GM12865 (cell line): ENCODE results near the gene PFKFB3.

ENCODE experiments used
- DNase-seq: peaks from one replicate; pipeline ENCODE4 v3.0.0; 2010; ENCODE audit warnings: low read depth
- H3K4me3 ChIP-seq: 2 replicates; pipeline ENCODE4 v1.5.1; 2011; ENCODE audit warnings: mild to moderate bottlenecking, low read depth, low read length, control low read depth
- TF ChIP-seq, protein P1 (sequence below): IDR thresholded peaks from 2 replicates; pipeline ENCODE4 v1.5.1; 2011; ENCODE audit warnings: low read length, control low read depth, low read depth, inconsistent platforms; ENCODE audit not compliant: insufficient read depth; ENCODE audit errors: missing control alignments

Gene PFKFB3

GRCh38 chr10:6171881-6172695 is 30.6 kb upstream of the PFKFB3 start:
- no peak overlapping the region for H3K4me3 ChIP-seq
- DNase-seq = peak; percentile 45
- TF ChIP-seq, protein P1, sequence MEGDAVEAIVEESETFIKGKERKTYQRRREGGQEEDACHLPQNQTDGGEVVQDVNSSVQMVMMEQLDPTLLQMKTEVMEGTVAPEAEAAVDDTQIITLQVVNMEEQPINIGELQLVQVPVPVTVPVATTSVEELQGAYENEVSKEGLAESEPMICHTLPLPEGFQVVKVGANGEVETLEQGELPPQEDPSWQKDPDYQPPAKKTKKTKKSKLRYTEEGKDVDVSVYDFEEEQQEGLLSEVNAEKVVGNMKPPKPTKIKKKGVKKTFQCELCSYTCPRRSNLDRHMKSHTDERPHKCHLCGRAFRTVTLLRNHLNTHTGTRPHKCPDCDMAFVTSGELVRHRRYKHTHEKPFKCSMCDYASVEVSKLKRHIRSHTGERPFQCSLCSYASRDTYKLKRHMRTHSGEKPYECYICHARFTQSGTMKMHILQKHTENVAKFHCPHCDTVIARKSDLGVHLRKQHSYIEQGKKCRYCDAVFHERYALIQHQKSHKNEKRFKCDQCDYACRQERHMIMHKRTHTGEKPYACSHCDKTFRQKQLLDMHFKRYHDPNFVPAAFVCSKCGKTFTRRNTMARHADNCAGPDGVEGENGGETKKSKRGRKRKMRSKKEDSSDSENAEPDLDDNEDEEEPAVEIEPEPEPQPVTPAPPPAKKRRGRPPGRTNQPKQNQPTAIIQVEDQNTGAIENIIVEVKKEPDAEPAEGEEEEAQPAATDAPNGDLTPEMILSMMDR = no peak

DNA sequence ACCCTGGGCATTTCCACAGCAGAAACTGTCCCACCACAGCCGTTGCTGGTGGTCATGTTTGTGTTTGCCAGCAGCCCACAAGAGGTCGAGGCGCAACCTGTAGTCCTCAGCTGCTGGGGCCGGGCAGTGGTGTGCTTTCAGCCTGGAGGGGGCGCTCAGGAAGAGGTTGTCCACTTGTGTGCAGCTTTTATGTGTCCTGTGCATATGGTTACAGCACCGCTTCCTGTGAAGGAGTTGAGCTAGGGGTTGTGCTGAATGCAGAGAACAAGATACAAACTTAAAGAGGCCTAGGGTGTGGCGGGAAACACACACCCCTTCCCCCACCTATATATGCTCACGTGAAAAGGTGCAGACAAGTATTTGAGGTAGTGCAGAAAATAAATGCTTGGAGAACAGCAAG is 29.5 kb upstream of the PFKFB3 start:
- DNase-seq = peak; percentile 31
- H3K4me3 ChIP-seq = no peak overlapping the region
- TF ChIP-seq, protein P1 = peak; percentile 32

GRCh38 chr10:6174201-6174874 is 28.4 kb upstream of the PFKFB3 start:
- TF ChIP-seq, protein P1 = no peak
- no peak overlapping the region for H3K4me3 ChIP-seq
- DNase-seq = no peak

GRCh38 chr10:6175329-6176055 is 27.2 kb upstream of the PFKFB3 start:
- H3K4me3 ChIP-seq = no peak overlapping the region
- TF ChIP-seq, protein P1 = no peak
- DNase-seq = no peak

GRCh38 chr10:6176691-6177231 is 26.0 kb upstream of the PFKFB3 start:
- TF ChIP-seq, protein P1 = no peak
- DNase-seq = no peak
- H3K4me3 ChIP-seq = no peak overlapping the region

GRCh38 chr10:6177880-6178281 is 24.9 kb upstream of the PFKFB3 start:
- no peak overlapping the region for H3K4me3 ChIP-seq
- TF ChIP-seq, protein P1 = no peak
- DNase-seq = no peak
